ENCODE results near the gene EZH1.
"Not testable (repeated sequence)": the region's sequence is repeated elsewhere in the genome, so short reads cannot be mapped to it uniquely, and the experiment has no call there.

Gene EZH1

DNA sequence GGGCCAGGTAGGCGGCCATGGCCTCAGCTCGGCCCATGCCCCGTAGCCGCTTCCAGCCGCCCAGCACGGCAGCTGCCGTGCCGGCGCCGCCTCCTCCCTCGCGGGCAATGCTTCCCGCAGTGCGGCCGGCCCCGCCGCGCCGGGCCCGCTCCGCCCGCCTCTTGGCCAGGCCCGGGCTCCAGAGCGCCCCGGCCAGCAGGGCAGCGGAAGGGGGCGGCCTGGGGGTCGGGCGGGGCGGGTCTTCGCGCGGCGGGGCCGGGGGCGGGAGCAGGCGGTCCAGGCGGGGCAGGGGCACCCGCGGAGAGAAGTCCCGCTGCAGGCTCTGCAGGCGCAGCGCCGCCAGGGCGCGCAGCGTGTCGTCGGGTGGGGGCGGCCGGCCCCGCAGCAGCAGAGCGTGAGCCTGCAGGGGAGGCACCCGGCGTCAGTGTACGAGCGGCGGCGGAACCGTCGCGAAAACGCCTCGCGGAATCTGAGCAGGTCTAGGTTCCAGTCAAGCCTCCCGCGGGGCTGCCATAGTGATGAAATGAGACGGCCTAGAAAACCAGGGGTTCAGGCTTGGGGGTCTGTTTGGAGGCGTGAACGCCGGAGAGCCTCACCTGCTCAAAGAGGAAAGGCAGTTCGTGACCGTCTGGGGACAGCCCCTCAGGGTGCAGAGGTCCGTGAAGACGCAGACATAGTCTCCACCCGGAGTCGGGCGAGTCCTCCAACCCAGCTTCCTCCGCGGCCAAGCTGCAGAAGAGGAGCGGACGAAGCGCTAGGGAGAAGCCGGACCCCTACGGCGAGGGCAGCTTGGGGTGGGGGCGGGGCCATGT is 74.7 kb downstream of the EZH1 start:
- no peak for DNase-seq (ENCODE audit: low read depth)

DNA sequence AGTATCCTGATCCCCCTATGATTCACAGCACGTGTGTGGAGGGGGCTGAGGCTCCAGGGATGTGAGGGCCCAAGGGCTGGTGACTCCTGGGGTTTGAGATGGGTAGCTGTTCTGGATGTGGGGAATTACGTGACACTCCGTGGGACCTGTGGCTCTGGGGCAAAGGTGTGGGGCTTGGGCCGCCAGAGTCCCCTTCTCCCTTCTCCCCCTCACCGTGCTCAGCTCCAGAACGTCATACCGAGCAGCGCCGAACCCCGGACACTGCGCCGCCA is 75.2 kb downstream of the EZH1 start:
- DNase-seq (ENCODE audit: low read depth) = no peak

DNA sequence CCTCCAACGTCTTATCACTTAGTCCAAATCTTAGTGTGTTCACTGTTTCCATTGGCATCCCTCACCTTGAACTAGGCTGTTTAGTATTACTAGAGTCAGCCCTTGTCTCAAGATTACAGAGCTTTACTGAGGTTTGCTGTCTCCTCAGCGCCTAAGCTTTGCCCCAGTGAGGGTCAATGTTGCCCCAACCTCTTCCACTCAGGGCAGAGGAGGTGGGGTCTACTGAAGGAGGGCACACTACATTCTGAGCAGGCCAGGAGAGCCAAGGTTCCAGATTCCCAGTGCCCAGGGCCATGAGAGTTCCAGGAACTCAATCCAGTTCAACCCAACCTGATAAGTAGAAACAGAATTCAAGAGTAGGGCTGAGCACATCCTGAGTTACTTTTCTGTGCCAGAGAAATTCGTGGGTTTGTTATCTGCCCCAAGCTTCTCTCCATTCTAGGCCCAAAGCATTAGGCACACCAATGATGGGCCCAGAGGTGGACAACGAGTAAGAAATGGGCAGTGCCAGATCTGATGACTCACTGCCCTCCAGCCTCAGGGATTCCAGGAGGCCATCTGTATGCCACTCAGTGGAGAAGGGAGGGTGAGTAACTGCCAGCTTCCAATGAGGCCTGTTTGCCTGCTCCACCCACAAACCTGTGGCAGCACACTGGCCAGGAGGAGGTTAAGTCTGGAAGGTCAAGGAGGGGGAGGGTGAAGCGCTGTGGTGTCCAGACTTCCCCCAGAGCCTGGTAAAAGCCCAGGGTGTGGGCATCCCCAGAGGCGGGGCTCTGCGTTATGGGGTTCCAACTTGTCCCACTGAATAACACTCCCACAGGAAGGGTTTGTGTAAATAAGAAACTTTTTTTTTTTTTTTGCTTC is 77.5 kb downstream of the EZH1 start:
- DNase-seq (ENCODE audit: low read depth) = no peak

DNA sequence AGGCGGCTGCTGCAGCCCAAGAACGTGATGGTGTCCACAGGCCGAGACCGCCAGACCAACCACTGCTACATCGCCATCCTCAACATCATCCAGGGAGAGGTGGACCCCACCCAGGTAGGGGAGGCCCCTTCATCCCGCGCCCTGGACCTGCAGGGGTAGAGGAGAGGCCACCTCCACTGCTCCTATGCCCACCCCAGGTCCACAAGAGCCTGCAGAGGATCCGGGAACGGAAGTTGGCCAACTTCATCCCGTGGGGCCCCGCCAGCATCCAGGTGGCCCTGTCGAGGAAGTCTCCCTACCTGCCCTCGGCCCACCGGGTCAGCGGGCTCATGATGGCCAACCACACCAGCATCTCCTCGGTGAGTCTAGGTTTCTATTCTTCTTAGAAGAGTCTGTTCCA is 78.7 kb downstream of the EZH1 start:
- DNase-seq (ENCODE audit: low read depth) = not testable (repeated sequence)

DNA sequence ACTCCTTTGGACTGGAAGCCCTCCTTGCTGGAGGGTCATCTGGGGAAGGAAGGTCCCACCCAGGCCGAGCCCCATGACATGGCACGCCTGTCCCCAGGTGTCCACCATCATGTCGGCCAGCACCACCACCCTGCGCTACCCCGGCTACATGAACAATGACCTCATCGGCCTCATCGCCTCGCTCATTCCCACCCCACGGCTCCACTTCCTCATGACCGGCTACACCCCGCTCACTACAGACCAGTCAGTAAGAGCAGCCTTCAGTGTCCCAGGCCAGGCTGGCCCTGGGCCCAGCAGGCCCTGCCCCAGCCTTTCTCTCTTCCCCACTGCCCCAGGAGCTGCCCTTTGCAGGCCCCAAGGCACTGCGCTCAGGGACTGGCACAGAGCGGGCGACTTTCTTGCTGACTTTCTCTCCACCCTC is 79.2 kb downstream of the EZH1 start:
- no peak for DNase-seq (ENCODE audit: low read depth)

DNA sequence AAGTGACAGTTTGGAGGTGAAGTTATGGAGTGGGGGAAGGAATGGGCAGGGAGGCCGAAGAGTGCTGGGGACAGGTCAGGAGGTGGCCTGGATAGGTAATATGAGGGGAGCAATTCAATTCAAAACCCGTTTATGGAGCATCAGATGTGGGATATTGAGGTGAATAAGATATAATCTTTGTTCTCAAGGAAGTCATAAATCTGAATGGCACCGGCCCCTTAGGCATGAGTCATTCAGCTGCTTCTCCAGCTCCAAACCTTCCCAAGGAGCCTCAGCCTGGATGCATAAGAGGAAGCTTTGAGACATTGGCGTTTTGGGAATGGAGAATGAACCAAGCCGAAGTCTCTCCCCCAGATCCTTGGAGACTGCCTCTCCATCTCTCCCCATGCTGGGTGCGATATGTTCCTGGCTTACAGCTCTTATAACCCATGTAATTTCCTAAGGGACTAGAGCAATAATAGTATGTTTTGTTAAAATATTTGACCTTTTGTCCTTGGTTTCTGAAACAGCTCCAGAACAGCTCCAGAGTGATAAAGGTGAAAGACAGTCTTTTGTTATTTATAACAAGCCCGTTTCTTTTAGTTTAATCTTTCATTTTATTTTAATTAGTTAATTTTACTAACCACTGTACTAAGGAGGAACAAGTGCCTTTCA is 84.0 kb downstream of the EZH1 start:
- no peak for DNase-seq (ENCODE audit: low read depth)

DNA sequence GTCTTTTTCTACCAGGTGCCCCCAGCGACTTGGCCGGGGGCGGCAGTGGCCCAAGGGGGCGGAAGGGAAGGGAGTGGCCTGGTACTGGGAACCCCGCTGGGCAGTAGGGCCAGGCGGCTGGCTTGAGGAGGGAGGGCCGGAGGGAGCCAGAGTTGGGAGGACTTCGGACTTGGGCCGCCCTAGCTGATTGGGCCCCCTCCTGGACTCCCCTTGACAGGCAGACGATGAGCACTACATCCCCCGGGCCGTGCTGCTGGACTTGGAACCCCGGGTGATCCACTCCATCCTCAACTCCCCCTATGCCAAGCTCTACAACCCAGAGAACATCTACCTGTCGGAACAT is 84.9 kb downstream of the EZH1 start:
- DNase-seq (ENCODE audit: low read depth) = not testable (repeated sequence)

DNA sequence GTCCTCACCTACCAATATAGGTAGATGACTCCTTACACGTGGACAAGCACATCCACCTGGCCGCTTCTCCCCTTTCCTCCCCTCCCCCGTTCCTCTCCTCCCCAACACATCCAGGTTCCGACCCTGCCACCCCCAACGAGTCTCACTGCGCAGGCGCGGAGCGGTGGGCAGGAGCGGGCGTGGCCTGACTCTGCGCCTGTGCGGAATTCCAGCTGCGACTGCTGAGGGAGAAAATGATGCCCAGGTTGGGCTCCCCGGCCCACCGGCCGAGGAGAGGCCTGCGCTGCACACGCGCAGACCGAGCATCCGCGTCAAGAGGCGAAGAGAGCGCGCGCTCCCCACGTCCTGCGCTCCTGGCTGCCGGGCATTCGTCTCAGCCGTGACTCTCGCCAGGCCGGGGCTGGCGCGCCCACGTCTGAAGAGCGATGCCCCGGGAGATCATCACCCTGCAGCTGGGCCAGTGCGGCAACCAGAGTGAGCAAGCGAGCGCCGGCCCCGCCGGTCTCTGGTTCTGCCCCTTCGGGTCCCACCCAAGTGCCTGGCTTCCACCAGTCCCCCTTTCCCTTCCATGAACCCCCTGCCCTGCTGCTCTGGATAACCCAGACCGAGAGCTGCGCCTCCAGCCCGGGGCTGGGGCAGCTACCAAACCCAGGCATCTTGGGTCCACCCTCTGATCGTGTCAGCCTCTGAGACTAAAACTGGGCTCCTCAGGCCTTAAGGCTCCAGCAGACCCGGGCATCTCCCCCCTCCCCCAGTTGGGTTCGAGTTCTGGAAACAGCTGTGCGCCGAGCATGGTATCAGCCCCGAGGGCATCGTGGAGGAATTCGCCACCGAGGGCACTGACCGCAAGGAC is 85.5 kb downstream of the EZH1 start, which contains the start of gene TUBG2:
TUBG2 (plus strand) TSS at position 206 of the 853 bp plus-strand sequence; CDS start at position 426, 220 bp downstream.
- DNase-seq (ENCODE audit: low read depth) = peak; percentile 56

DNA sequence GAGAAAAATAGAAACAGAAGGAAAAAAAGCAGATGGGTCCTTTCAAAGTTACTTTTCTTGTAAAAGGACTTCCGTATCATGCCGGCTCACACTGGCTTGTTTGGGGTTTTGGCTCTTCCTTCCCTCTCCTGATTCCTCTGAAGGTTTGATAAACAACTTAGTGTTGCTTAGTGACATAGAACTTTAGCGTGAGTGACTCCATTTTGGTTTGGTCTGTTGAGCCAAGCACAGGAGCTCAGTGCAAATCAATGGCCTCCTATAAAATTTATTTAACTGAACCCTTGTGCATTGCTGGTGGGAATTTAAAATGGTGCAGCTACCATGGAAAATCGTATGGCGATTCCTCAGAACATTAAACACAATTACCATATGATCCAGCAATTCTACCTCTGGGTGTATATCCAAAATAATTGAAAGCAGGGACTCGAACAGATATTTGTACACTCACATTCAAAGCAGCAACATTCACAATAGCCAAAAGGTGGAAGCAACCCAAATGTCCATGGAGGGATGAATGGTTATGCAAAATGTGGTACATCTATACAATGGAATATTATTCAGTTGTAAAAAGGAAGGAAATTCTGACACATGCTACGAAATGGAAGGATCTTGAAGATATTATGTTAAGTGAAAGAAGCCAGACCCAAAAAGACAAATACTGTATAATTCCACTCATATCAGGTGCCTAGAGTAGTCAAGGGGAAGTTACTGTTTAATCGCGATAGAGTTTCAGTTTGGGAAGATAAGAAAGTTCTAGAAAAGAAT is 86.8 kb downstream of the EZH1 start:
- no peak for DNase-seq (ENCODE audit: low read depth)

DNA sequence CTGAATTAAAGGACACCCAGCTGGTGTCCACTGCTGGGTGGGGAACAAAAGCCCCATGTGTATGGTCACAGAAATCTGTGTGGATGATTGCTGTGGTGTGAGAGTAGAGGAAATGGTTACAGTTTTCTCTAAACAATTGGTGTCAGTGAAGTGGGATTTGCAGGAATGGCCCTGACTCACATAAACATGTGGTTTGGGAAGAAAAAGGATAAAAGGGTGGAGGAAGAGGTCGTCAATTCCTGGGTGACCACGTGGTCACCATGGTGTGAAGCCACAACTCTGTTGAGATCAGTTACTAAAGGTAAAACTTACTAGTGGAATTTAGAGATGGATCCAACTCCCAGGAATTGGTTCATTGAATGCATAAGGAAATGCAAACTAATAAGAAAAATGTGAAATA is 89.3 kb downstream of the EZH1 start:
- DNase-seq (ENCODE audit: low read depth) = no peak

DNA sequence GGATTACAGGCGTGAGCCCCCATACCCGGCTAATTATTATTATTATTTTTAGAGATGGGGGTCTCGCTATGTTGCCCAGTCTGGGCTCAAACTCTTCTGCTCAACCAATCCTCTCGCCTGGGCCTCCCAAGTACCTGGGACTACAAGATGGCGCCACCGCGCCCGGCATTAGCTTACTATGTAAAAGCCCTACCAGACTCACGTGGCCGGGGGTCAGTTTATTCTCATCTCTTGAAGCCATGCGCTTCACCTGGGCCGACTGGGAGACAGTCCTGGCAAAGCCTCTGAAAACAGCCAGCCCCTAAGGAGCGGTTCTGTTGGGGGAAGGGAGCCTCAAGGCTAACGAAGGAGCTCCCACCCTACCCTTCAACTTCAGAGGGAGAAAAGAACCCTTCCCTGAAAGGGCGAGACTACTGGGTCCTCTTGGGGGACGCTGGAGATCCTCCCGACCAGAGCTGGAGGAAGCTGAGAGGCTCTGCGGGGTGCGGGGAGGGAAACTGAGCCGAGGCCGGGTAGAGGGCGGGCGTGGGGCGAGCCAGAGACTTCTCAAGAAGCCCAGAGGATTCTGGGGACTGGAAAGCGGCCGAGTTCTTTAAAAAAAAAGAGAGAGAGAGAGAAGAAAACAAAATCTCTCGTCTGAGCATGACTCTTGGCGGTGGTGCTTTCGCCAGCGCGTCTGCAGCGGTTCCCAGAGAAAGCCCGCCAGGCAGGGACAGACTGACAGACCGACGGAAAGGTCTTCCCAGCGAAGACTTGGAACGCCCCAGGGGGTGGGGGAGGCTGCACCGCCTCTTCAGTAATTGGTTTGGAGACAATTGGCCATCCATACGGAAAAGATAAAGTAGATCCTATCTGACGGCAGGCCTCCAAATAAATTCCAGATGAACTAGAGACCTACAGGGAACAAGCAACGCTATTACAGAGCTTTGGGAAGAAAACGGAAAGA is 91.4 kb downstream of the EZH1 start:
- no peak for DNase-seq (ENCODE audit: low read depth)

DNA sequence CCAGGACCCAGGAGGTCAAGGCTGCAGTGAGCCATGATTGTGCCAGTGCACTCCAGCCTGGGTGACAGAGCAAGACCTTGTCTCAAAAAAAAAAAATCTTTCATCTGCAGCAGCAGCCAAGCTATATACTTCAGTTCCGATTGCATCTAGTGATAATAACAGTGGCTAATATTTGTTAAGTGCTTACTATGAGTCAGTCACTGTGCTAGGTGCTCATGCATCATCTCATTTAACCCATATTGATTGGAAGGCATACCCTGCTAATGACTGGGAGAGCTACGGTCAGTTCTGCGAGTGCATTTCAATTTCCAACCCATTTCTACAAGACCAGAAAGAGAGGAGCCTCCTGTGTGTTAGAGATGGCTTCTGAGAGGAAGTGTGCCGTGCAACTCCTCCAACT is 93.4 kb downstream of the EZH1 start:
- no peak for DNase-seq (ENCODE audit: low read depth)
